ENCODE results near the gene PNN.
"Not testable (repeated sequence)": the region's sequence is repeated elsewhere in the genome, so short reads cannot be mapped to it uniquely, and the experiment has no call there.

PNN gene

GRCh38 chr14:39181693-39182047 is 6.6 kb downstream of the PNN start:
- no peak for DNase-seq

DNA sequence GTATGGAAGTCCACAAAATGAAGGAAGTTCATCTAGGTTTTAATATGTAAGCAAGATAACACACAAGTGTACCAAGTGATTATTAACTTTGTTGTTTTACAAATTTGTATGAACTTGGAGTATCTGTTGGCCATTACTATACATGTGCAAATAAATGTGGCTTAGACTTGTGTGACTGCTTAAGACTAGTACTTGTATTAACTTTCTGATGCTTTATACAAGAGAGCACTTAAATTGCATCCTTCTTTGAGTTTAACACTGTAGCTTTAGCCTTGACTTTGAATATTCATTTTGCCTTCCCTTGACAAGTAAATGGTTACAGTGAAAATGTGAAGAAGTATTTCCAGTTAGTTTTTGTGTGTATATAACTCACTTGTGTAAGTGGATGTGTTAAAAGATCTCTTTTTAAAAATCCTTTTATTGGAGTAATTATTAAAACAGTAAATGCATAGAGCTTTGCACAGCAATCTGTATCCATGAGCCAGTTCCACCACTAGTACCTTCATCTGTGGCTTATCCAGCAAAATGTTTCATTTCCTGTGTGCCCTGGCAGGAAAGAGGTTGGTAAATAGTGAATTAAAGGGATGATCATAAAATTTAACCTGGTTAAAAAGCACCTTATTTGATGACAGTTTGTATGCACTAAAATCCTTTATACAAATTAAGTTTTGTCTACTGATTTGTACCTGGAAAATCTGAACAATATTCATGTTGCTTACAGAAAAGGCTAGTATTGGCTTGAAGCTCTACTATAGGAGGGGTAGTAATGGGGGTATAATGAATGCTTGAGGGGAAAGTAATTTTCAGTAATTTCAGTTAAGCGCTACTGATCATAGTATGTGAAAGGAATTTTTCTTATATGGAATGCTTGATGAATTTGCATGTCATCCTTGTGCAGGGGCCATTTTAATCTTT is 8.0 kb downstream of the PNN start:
- DNase-seq: no peak

- DNase-seq: not testable (repeated sequence)
These were observed 8.6 kb downstream of the PNN start for GRCh38 chr14:39183685-39184003.

- no peak for DNase-seq
These were observed 9.7 kb downstream of the PNN start for GRCh38 chr14:39184628-39185255.

- DNase-seq: no peak
These were observed 10.4 kb downstream of the PNN start for GRCh38 chr14:39185256-39186049.

DNA sequence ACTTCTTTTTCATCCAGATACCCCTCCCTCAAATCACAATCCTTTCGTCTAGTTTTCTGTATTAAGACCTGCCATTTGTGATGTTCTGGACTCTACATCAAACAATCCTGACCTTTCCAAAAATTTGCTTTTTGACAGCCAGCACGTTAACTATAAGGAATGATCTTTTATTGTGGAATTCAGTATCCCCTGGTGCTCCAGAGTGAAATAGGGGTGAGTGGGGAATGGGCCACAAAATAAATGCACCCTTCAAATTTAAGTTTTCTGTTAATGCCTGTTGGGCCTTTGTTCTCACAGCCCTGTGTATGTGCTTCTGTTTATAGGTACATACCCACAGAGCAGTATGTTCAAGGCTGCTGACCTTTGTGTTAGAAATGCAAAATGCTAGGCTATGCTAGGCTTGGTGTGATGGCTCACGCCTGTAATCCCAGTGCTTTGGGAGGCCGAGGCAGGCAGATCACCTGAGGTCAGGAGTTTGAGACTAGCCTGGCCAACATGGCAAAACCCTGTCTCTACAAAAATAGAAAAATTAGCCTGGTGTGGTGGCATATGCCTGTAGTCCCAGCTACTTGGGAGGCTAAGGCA is 12.0 kb downstream of the PNN start:
- no peak for DNase-seq

- DNase-seq: no peak
These were observed 28.9 kb downstream of the PNN start for GRCh38 chr14:39203659-39204606.

DNA sequence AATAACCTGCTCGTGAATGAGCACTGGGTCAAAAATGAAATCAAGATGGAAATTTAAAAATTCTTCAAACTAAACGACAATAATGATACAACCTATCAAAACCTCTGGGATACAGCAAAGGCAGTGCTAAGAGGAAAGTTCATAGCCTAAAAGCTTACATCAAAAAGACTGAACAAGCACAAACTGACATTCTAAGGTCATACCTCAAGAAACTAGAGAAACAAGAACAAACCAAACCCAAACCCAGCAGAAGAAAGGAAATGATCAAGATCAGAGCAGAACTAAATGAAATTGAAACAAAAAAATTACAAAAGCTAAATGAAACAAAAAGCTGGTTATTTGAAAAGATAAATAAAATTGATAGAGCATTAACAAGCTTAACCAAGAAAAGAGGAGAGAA is 32.4 kb downstream of the PNN start:
- not testable (repeated sequence) for DNase-seq

- DNase-seq: no peak
These were observed 36.2 kb downstream of the PNN start for GRCh38 chr14:39211109-39211741.

DNA sequence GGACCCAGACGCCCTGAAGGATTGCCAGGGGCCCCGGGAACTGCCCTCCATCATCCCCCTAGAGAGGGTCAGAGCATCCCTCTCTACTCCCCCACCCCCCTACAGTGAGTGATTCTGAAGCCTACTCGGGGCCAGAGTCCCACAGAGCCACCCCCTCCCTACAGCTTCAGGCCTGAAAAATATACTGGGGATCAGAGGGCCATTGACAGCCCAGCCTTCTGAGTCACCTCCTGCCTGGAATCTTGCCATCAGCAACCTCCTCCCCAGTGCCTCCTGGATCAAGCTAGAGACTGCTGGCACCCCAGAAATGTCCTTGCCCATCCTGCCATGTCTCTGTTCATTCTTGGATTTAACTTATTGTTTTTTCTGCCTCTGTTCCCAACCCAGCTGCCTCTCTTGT is 37.0 kb downstream of the PNN start:
- DNase-seq: no peak

GRCh38 chr14:39212693-39213092 is 37.6 kb downstream of the PNN start:
- DNase-seq: no peak

DNA sequence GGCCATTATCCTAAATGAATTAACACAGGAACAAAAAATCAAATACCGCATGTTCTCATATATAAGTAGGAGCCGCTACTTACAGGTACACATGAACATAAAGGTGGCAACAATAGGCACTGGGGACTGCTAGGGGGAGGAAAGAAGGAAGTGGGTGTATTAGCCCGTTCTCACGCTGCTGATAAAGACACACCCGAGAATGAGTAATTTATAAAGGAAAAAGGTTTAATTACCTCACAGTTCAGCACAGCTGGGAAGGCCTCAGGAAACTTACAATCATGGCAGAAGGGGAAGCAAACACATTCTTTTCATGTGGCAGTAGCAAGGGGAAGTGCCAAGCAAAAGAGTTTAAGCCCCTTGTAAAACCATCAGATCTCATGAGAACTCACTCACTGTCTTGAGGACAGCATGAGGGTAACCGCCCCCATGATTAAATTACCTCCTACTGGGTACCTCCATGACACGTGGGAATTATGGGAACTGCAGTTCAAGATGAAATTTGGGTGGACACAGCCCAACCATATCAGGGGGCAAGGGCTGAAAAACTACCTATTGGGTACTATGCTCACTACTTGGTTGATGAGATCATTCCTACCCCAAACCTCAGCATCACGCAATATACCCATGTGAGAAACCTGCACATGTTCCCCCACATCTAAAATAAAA is 42.3 kb downstream of the PNN start:
- no peak for DNase-seq

- DNase-seq: no peak
These were observed 43.2 kb downstream of the PNN start for GRCh38 chr14:39218171-39218769.

- no peak for DNase-seq
These were observed 44.0 kb downstream of the PNN start for GRCh38 chr14:39219075-39219499.

DNA sequence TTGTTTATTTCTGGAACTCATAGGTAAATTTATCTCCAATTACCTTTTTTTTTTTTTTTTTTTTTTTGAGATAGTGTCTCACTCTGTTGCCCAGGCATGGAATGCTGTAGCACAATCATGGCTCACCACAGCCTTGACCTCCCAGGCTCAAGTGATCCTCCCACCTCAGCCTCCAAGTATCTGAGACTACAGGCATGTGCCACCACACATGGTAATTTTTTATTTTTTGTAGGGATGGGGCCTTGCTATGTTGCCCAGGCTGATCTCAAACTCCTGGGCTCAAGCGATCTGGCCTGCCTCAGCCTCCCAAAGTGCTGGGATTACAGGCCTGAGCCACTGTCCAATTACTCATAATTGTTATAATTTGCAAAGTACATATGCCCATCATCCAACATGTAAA is 45.4 kb downstream of the PNN start:
- DNase-seq: not testable (repeated sequence)

GRCh38 chr14:39228044-39228443 is 53.0 kb downstream of the PNN start:
- no peak for DNase-seq

DNA sequence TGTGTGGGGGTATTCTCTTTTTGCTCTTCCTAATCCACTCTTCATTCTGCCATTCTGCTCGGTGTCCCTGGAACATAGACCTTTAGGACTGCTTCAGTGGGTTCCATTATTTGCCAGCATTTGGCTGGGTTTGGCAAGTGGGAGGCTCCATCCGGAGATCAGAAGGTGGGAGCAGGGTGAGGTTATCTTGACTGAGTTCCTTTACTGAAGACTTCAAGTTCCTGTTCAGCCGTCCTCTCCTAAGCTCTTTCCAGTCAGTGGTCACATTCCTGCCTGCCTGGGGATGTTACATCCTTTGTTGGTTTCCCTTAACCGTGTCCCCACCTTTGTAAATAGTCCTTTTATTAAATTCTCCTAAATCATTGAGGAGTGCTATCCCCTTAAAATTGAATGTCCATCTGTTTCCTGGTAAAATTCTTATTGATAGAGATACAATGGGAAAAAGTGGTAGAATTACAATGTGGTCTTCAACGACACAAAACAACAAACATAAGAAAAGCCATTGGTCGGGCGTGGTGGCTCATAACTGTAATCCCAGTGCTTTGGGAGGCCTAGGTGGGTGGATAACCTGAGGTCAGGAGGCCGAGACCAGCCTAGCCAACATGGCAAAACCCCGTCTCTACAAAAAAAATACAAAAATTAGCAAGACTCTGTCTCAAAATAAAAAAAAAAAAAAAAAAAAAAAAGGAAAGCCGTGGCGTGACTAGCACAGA is 53.6 kb downstream of the PNN start:
- DNase-seq: no peak

DNA sequence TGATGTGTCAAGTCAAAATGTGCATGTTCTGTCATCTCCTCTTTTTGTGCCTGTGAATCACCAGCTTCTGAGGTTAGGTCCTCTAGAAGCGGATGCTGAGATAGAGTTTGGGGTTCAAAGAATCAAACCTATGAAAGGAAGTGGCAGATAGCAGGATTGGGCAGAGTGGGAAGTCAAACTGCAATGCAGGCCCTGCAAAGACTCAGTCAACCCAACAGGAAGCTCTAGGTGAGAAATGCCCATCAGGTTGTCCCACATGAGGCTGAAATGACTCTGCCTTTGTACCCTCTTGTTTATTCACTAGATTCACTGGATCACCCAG is 54.1 kb downstream of the PNN start:
- DNase-seq: no peak

GRCh38 chr14:39229601-39230110 is 54.6 kb downstream of the PNN start:
- no peak for DNase-seq
